Epithelial cell of esophagus (primary cell): Measurements from ENCODE around the gene SARS1.

Experiments used
- DNase-seq: peaks from one replicate; pipeline ENCODE4 v3.0.0; 2010; ENCODE audit warnings: low read depth
- H3K4me3 ChIP-seq: 2 replicates; pipeline ENCODE4 v1.5.1; 2011; ENCODE audit warnings: mild to moderate bottlenecking, low read length, control low read depth
- TF ChIP-seq, protein P1 (sequence below): IDR thresholded peaks from 2 replicates; pipeline ENCODE4 v1.5.1; 2011; ENCODE audit warnings: low read depth, mild to moderate bottlenecking, low read length, control low read depth, inconsistent platforms; ENCODE audit not compliant: insufficient read depth; ENCODE audit errors: missing control alignments

Gene SARS1

DNA sequence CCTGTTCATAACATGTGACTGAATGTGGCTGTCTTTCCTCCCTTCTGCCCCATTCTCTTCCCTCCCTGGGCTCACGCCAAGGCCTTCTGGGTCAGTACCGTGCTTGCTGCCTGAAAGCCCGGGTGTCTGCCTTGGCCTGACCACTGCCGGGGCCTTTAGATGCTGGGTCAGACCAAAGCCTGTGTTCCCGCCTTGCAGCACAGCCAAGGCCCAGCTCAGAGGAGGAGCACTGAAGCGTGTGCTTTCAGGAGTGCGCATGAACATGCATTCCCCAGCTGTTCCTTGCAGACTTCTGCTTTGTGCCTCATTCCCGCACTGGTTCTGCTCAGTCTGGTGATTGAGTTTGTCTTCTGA, 27.0 kb upstream of the SARS1 start:
- TF ChIP-seq, protein P1, sequence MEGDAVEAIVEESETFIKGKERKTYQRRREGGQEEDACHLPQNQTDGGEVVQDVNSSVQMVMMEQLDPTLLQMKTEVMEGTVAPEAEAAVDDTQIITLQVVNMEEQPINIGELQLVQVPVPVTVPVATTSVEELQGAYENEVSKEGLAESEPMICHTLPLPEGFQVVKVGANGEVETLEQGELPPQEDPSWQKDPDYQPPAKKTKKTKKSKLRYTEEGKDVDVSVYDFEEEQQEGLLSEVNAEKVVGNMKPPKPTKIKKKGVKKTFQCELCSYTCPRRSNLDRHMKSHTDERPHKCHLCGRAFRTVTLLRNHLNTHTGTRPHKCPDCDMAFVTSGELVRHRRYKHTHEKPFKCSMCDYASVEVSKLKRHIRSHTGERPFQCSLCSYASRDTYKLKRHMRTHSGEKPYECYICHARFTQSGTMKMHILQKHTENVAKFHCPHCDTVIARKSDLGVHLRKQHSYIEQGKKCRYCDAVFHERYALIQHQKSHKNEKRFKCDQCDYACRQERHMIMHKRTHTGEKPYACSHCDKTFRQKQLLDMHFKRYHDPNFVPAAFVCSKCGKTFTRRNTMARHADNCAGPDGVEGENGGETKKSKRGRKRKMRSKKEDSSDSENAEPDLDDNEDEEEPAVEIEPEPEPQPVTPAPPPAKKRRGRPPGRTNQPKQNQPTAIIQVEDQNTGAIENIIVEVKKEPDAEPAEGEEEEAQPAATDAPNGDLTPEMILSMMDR = no peak
- no peak overlapping the region for H3K4me3 ChIP-seq
- no peak for DNase-seq

DNA sequence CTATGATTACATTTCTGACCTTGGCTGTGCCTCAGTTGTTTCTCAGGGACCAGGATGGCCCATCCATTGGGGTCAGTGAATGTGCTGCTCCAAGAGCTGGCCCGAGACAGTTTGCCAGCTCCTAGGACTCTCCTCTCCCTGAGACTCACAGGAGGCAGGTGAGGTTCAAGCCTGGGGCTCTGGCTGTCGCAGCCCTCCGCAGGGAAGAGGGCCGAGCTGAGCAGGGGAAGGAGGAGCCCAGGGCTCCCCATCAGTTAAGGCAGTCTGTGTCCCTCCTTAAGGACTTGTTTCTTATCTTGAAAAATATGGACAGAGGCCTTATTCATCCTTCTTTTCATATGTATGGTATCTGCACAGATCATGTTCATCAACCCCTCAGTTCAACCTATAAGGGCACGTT, 26.6 kb upstream of the SARS1 start:
- TF ChIP-seq, protein P1 = no peak
- no peak overlapping the region for H3K4me3 ChIP-seq
- DNase-seq = no peak

DNA sequence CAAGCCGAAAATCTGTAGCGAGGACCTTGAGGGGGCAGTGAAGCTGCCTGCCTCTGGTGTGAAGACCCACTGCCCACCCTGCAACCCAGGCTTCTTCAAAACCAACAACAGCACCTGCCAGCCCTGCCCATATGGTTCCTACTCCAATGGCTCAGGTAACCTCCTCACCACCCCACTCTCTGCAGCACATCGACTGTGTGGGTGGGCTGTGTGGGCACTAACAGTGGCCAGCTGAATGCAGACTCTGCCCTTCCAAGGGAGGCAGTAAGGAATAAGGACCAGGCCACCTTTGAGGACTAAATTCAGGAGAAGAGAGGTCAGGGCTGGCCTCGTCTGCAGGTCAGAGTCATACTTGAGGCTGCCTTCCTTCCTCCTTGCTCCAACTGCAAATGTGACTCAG, 25.5 kb upstream of the SARS1 start:
- no peak for DNase-seq
- TF ChIP-seq, protein P1 = no peak
- no peak overlapping the region for H3K4me3 ChIP-seq

DNA sequence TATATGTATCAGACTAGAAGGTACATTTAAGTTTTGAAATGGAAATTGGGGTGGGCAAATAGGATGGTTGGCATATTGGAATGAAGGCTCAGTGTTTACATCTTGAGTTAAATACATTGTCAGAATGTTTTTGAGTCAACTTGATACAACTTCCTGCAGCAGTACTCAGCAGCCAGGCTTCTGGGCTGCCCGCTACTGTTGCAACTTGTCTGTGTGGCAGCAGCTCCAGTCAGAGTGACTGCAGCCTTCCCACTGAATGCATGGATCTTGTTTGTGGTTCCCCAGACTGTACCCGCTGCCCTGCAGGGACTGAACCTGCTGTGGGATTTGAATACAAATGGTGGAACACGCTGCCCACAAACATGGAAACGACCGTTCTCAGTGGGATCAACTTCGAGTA, 24.9 kb upstream of the SARS1 start:
- DNase-seq = peak; percentile 72
- TF ChIP-seq, protein P1 = no peak
- no peak overlapping the region for H3K4me3 ChIP-seq

DNA sequence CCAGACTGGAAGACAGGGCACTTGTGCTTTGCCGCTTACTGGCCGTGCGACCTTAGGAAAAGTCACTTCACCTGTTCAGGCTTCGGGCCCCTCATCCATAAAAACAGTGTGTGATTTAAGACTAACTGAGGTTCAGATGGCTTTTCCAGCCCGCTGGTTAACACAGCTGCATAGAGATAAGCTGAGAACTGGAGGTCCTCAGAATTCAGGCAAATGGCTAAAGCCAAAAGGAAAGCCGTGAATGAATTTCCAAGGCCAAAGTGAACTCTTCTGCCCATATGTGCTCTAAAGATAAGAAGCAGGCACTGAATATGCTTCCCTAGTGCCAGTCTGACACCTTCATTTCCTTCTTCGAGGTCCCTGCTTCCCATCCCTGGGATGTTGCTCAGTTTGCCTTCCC, 23.5 kb upstream of the SARS1 start:
- no peak for DNase-seq
- H3K4me3 ChIP-seq = no peak overlapping the region
- TF ChIP-seq, protein P1 = no peak

DNA sequence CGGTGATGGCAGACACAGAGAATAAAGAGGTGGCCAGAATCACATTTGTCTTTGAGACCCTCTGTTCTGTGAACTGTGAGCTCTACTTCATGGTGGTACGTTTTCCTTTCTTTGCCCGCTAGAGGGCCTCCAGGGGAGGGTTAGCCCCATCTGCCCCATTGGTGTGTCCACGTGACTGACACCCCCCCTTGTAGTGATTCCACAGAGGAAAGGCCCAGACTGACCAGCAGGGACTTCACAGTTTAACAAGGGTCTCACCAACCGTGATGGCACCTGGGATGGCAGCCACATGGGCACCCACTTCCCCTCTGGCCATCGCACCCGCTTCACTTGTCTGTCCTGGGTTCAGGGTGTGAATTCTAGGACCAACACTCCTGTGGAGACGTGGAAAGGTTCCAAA, 22.3 kb upstream of the SARS1 start:
- H3K4me3 ChIP-seq = no peak overlapping the region
- TF ChIP-seq, protein P1 = no peak
- no peak for DNase-seq

DNA sequence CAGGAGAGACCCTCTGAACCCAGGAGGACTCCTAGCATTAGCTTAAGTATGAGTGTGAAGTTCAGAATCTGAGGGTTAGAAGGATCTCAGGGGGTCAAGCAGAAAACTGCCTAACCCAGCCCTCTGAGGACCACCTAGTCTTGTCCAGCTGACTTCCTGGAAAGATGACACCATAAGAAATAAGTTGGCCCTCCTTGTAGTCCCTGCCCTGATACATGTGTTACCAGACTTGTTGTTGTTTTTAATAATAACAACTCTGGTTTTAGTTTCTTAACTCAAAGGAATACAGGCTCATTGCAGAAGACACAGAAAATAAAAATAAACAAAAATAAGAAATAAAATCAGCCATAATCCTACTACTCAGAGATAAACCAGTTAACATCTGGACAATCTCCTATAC, 21.8 kb upstream of the SARS1 start:
- TF ChIP-seq, protein P1 = no peak
- no peak overlapping the region for H3K4me3 ChIP-seq
- no peak for DNase-seq
